BJ (cell line): ENCODE measurements around the gene SLC6A9. TPM values are rescaled to one million over a fixed set of nuclear protein-coding genes. Genes with fewer than 3 reads are reported as not detected.

Experiments
- CTCF ChIA-PET: fragments of 350-600 bp; formaldehyde crosslinking; extraction: SDS; loops from one replicate; lab custom pipeline; 2021; ENCODE audit warnings: antibody characterized with exemption, inconsistent platforms; lab: Yijun Ruan, JAX
- POLR2A ChIA-PET: fragments of 300-600 bp; sonication (Branson Sonifier 250); formaldehyde crosslinking; extraction: SDS; loops from one replicate; lab custom pipeline; 2021; ENCODE audit warnings: antibody characterized with exemption; lab: Charles Lee
- DNase-seq: peaks from one replicate; pipeline ENCODE4 v3.0.0-alpha.2; 2011; ENCODE audit warnings: low read depth
- H3K27me3 ChIP-seq: 2 replicates; pipeline ENCODE4 v1.6.0; 2011; ENCODE audit warnings: low read length; ENCODE audit not compliant: control insufficient read depth, insufficient read depth
- H3K36me3 ChIP-seq: 2 replicates; pipeline ENCODE4 v1.5.1; 2011; ENCODE audit warnings: low read length; ENCODE audit not compliant: control insufficient read depth, insufficient read depth
- H3K4me3 ChIP-seq: 2 replicates; pipeline ENCODE4 v1.5.1; 2011; ENCODE audit warnings: low read depth, mild to moderate bottlenecking, control low read depth, low read length
- polyA plus RNA-seq: library from polyadenylated mRNA; depleted of rRNA; stranded (reverse); fragments of >200 nt; gene quantifications from 2 replicates; pipeline ENCODE4 v1.2.3, GENCODE V29; 2011
- TF ChIP-seq, protein P1 (sequence below): IDR thresholded peaks from 2 replicates; pipeline ENCODE4 v1.5.1; 2011; ENCODE audit warnings: low read depth, mild to moderate bottlenecking, control low read depth, inconsistent platforms, low read length, moderate library complexity; ENCODE audit not compliant: insufficient read depth

SLC6A9 gene
- polyA plus RNA-seq, 1 experiment, result 53.9 TPM

- ChIA-PET POLR2A (interaction anchor here (1.3 kb wide), 1 partner anchor 17 kb away, joined by 3 read pairs; the partner anchor contains the start of gene ATP6V0B), CTCF (interaction anchor here (1.1 to 5.4 kb wide), 4 partner anchors 9 to 228 kb away, joined by 3 to 44 read pairs (median 10); no protein-coding TSS in a partner anchor)
- H3K4me3 ChIP-seq, result peak within 1 kb of the TSS; percentile 68
- TF ChIP-seq, protein P1, sequence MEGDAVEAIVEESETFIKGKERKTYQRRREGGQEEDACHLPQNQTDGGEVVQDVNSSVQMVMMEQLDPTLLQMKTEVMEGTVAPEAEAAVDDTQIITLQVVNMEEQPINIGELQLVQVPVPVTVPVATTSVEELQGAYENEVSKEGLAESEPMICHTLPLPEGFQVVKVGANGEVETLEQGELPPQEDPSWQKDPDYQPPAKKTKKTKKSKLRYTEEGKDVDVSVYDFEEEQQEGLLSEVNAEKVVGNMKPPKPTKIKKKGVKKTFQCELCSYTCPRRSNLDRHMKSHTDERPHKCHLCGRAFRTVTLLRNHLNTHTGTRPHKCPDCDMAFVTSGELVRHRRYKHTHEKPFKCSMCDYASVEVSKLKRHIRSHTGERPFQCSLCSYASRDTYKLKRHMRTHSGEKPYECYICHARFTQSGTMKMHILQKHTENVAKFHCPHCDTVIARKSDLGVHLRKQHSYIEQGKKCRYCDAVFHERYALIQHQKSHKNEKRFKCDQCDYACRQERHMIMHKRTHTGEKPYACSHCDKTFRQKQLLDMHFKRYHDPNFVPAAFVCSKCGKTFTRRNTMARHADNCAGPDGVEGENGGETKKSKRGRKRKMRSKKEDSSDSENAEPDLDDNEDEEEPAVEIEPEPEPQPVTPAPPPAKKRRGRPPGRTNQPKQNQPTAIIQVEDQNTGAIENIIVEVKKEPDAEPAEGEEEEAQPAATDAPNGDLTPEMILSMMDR, result no peak
- H3K36me3 ChIP-seq, result no peaks in the 10 kb centered on the region; the same call in 1 of the 2 replicates
- no peaks in the 10 kb centered on the region for H3K27me3 ChIP-seq
- DNase-seq, result peak; percentile 40
Observed at GRCh38 chr1:43991476-43992231, 39.6 kb downstream of the SLC6A9 start, which contains the start of gene CCDC24. TSS of gene CCDC24 (plus strand) at chr1:43991599. CDS start at chr1:43991879, 280 bp downstream.

DNA sequence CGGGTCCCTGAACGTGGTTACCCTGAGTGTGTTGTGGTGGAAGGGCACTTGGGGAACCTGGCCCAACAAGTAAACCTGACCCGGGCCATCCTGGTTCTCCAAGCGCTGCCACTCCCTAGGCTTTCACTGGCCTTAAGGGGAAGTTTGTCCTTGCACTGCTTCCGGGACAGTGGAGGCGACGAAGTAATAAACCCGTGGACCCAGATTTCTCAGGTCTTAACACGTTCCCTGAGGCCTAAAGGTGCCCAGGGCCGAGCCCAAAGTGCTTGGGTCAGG lies 40.1 kb downstream of the SLC6A9 start:
- no peak for DNase-seq
- TF ChIP-seq, protein P1, result no peak
- Histone ChIP-seq H3K27me3 (no peaks in the 10 kb centered on the region), H3K4me3 (peak overlapping the region; percentile 68), H3K36me3 (no peaks in the 10 kb centered on the region; the same call in 1 of the 2 replicates)
- CTCF ChIA-PET, result interaction anchor here (1.0 to 5.4 kb wide), 2 partner anchors 15 to 45 kb away, joined by 3 to 44 read pairs; no protein-coding TSS in a partner anchor
- POLR2A ChIA-PET, result no interaction called here

- H3K36me3 ChIP-seq, result peaks cover under 1% of the 10 kb centered on the region
- ChIA-PET CTCF (interaction anchor here (1.0 to 5.4 kb wide), 3 partner anchors 15 to 58 kb away, joined by 3 to 44 read pairs (median 5); no protein-coding TSS in a partner anchor), POLR2A (no interaction called here)
- H3K4me3 ChIP-seq, result peak overlapping the region; percentile 68
- H3K27me3 ChIP-seq, result no peaks in the 10 kb centered on the region
- TF ChIP-seq, protein P1, result peak; percentile 30; the same call in 1 of the 2 replicates
- no peak for DNase-seq
Observed at GRCh38 chr1:43990271-43991199, 40.7 kb downstream of the SLC6A9 start.

- H3K27me3 ChIP-seq, result no peaks in the 10 kb centered on the region
- TF ChIP-seq, protein P1, result no peak
- POLR2A ChIA-PET, result no interaction called here
- peaks cover 13% of the 10 kb centered on the region for H3K36me3 ChIP-seq
- DNase-seq, result no peak
- no peak overlapping the region for H3K4me3 ChIP-seq
- CTCF ChIA-PET, result interaction anchor here (1.3 kb wide), 2 partner anchors 18 to 61 kb away, joined by 3 to 4 read pairs; no protein-coding TSS in a partner anchor
Observed at GRCh38 chr1:43987159-43987902, 43.9 kb downstream of the SLC6A9 start.
